Gastrocnemius medialis (tissue), 4 donors: ENCODE results near the gene CAPSL.

Experiments
- POLR2A ChIP-seq, 2 donors: fragments of 450-650 bp; IDR thresholded peaks; one replicate each; pipeline ENCODE4 v1.6.1; 2017; ENCODE audit warnings: antibody characterized with exemption in 2 of 2, mild to moderate bottlenecking in 2 of 2, moderate library complexity in 2 of 2
- TF ChIP-seq, protein P1 (sequence below), 5 experiments: fragments of 450-650 bp in 3 of 5; fragments of 200-600 bp in 2 of 5; sonication (generic) in 2 of 5; IDR thresholded peaks in 4 of 5; conservative IDR thresholded peaks in 1 of 5; 1 replicate in 4 of 5; 2 replicates in 1 of 5; pipeline ENCODE4 v1.5.1; 2016 to 2019; ENCODE audit warnings: antibody characterized with exemption in 5 of 5, mild to moderate bottlenecking in 3 of 5, moderate library complexity in 3 of 5

DNA sequence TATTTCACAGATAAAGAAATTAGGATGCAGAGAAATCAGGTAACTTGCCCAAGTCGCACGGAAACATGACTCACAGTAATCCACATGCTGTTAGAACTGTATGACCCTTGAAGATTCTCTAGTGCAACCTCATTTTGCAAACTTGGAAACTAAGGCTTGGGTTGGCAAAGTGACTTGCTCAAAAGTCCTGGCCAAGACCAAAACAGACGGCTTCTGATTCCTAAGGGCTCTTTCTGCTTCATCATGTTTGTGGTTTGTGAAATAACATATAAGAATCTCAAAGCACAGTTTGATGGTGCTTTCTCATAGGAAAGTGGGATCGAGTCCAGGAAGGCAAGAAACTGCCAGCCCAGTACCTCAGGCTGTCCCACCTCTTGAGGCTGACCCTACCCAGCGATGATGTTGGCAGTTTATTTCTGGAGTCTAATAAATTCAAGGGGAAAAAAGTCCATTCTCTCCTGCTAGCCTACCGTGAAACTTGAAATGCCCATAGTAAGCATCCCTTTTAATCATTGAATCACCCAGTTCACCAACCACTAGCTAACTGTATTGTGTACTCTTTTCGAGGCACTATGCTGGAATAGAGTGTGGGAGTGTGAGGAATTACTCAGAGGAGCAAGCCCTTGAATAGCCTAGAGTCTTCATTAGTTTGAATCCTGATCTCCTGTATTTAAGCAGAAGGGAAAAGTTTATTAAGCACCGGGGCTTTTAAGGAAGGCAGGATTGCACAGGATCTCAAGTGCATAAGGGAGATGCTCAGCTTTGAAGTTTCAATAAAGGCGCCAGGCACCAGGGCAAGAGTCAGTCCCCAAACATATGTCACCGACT lies 14.1 kb downstream of the CAPSL start:
- TF ChIP-seq, protein P1, sequence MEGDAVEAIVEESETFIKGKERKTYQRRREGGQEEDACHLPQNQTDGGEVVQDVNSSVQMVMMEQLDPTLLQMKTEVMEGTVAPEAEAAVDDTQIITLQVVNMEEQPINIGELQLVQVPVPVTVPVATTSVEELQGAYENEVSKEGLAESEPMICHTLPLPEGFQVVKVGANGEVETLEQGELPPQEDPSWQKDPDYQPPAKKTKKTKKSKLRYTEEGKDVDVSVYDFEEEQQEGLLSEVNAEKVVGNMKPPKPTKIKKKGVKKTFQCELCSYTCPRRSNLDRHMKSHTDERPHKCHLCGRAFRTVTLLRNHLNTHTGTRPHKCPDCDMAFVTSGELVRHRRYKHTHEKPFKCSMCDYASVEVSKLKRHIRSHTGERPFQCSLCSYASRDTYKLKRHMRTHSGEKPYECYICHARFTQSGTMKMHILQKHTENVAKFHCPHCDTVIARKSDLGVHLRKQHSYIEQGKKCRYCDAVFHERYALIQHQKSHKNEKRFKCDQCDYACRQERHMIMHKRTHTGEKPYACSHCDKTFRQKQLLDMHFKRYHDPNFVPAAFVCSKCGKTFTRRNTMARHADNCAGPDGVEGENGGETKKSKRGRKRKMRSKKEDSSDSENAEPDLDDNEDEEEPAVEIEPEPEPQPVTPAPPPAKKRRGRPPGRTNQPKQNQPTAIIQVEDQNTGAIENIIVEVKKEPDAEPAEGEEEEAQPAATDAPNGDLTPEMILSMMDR (IDR thresholded peaks at IDR 0.05 in 4 of 5, conservative IDR thresholded peaks at IDR 0.05 in 1 of 5): no peak
- no peak for TF ChIP-seq POLR2A (IDR thresholded peaks at IDR 0.05)
